K562 (cell line): ENCODE data around the gene WWP2. TPM values are rescaled to one million over a fixed set of nuclear protein-coding genes. Genes with fewer than 3 reads are reported as not detected.

Experiments
- ARID1B ChIP-seq: fragments of 450-650 bp; IDR thresholded peaks from 2 replicates; pipeline ENCODE4 v1.6.1; 2016; ENCODE audit warnings: antibody characterized with exemption, mild to moderate bottlenecking, inconsistent platforms
- ATF3 ChIP-seq, 2 experiments: fragments of 450-650 bp in 1 of 2; sonication (generic) in 1 of 2; formaldehyde crosslinking in 1 of 2; IDR thresholded peaks in 1 of 2; conservative IDR thresholded peaks in 1 of 2; 2 replicates each; pipeline versions ENCODE4 v1.6.1 to v1.8.1; 2016 to 2023; ENCODE audit warnings: mild to moderate bottlenecking in 2 of 2, moderate library complexity in 2 of 2, inconsistent platforms in 1 of 2, missing genetic modification reagents in 1 of 2
- CAMTA2 ChIP-seq: fragments of 250-450 bp; sonication (Bioruptor Pico); conservative IDR thresholded peaks from 2 replicates; pipeline ENCODE4 v1.5.1; 2022
- CBX3 ChIP-seq, 2 experiments: IDR thresholded peaks; 1 replicate in 1 of 2; 2 replicates in 1 of 2; pipeline ENCODE4 v1.6.1; 2012; ENCODE audit warnings: inconsistent platforms in 2 of 2, low read length in 2 of 2, borderline replicate concordance in 1 of 2, control low read depth in 1 of 2
- CCAR2 ChIP-seq: fragments of 200-400 bp; formaldehyde crosslinking; IDR thresholded peaks from 2 replicates; pipeline ENCODE4 v1.6.1; 2017; ENCODE audit warnings: mild to moderate bottlenecking, low read depth, low read length
- ETV1 ChIP-seq: fragments of 450-650 bp; conservative IDR thresholded peaks from 2 replicates; pipeline ENCODE4 v1.6.1; 2016; ENCODE audit warnings: missing genetic modification characterization, control low read depth, low read depth, missing compliant biosample characterization
- HCFC1 ChIP-seq: IDR thresholded peaks from 2 replicates; pipeline ENCODE4 v1.6.1; 2012; ENCODE audit warnings: low read depth, low read length, improper control_type of control experiment
- HMBOX1 ChIP-seq: sonication (generic); IDR thresholded peaks from 2 replicates; pipeline ENCODE4 v1.6.1; 2016
- KAT2B ChIP-seq: IDR thresholded peaks from one replicate; pipeline ENCODE4 v1.6.1; 2012; ENCODE audit warnings: low read depth, mild to moderate bottlenecking, control low read depth, inconsistent platforms, low read length, moderate library complexity
- MAZ ChIP-seq, 2 experiments: fragments of 450-650 bp in 1 of 2; sonication (generic) in 1 of 2; formaldehyde crosslinking; IDR thresholded peaks in 1 of 2; conservative IDR thresholded peaks in 1 of 2; 2 replicates each; pipeline versions ENCODE4 v1.4.0 to v1.5.0; 2020; ENCODE audit warnings: mild to moderate bottlenecking in 1 of 2, missing genetic modification reagents in 1 of 2
- NELFE ChIP-seq: IDR thresholded peaks from 2 replicates; pipeline ENCODE4 v1.6.1; 2011; ENCODE audit warnings: mild to moderate bottlenecking; ENCODE audit not compliant: insufficient read depth, insufficient read length
- POLR2AphosphoS2 ChIP-seq: IDR thresholded peaks from 2 replicates; pipeline ENCODE4 v1.6.1; 2012; ENCODE audit warnings: low read length, improper control_type of control experiment
- PTRF ChIP-seq: fragments of 450-650 bp; IDR thresholded peaks from 2 replicates; pipeline ENCODE4 v1.6.1; 2016; ENCODE audit warnings: mild to moderate bottlenecking, missing genetic modification characterization, missing compliant biosample characterization
- SRSF3 ChIP-seq: fragments of 200-400 bp; formaldehyde crosslinking; IDR thresholded peaks from 2 replicates; pipeline ENCODE4 v1.6.1; 2016; ENCODE audit warnings: mild to moderate bottlenecking, low read length, moderate library complexity; ENCODE audit not compliant: insufficient read depth
- TCF7 ChIP-seq: sonication (generic); IDR thresholded peaks from 2 replicates; pipeline ENCODE4 v1.6.1; 2016; ENCODE audit warnings: antibody characterized with exemption, borderline replicate concordance
- UBTF ChIP-seq, 2 experiments: IDR thresholded peaks; 2 replicates each; pipeline ENCODE4 v1.6.1; 2012; ENCODE audit warnings: improper control_type of control experiment in 2 of 2, low read depth in 2 of 2, low read length in 2 of 2, borderline replicate concordance in 1 of 2
- WHSC1 ChIP-seq: IDR thresholded peaks from one replicate; pipeline ENCODE4 v1.6.1; 2012; ENCODE audit warnings: low read length, control low read depth, inconsistent platforms
- ZFX ChIP-seq: sonication (generic); formaldehyde crosslinking; IDR thresholded peaks from 2 replicates; pipeline ENCODE4 v1.8.0; 2022; ENCODE audit warnings: mild to moderate bottlenecking, missing genetic modification reagents, moderate library complexity
- ZNF280A ChIP-seq: fragments of 450-650 bp; IDR thresholded peaks from 2 replicates; pipeline ENCODE4 v1.6.1; 2018; ENCODE audit warnings: mild to moderate bottlenecking, low read depth; ENCODE audit not compliant: partially characterized antibody
- ZNF316 ChIP-seq: fragments of 450-650 bp; IDR thresholded peaks from 2 replicates; pipeline ENCODE4 v1.6.1; 2016
- ZNF408 ChIP-seq: fragments of 250-450 bp; sonication (Bioruptor Pico); IDR thresholded peaks from 2 replicates; pipeline ENCODE4 v1.4.0; 2020; ENCODE audit warnings: low read depth, mild to moderate bottlenecking, moderate library complexity
- ZNF764 ChIP-seq: fragments of 250-450 bp; sonication (Bioruptor Pico); IDR thresholded peaks from 2 replicates; pipeline ENCODE4 v1.4.0; 2020; ENCODE audit warnings: low read depth, mild to moderate bottlenecking, moderate library complexity
- polyA plus RNA-seq, 8 experiments: library from polyadenylated mRNA; depleted of rRNA in 4 of 8; stranded (reverse) in 5 of 8; unstranded in 3 of 8; fragments of >200 nt; fragmentation: Nextera tagmentation in 2 of 8; fragmentation: Illumina TruSeq in 1 of 8; extraction: Ambion mirVana in 2 of 8; extraction: Trizol in 1 of 8; gene quantifications; 2 replicates each; pipeline versions ENCODE4 v1.2.1 to v1.2.3, GENCODE V29; 2011 to 2014; ENCODE audit warnings: inconsistent platforms in 1 of 8, missing spikeins in 1 of 8
- total RNA-seq, 7 experiments: library from RNA; depleted of rRNA in 6 of 7; stranded (reverse); fragments of >200 nt in 6 of 7; fragmentation: Illumina TruSeq in 2 of 7; extraction: Trizol in 2 of 7; gene quantifications; 2 replicates each; pipeline versions ENCODE4 v1.2.1 to v1.2.3, GENCODE V29; 2011 to 2021; ENCODE audit warnings: low replicate concordance in 1 of 7

WWP2 gene
- total and polyA plus RNA-seq, 9 of the 15 experiments (the other 6 are each of a cell fraction or from before 2014, with no cell fraction given), result 1.9 to 34.4 (median 14.6) TPM

DNA sequence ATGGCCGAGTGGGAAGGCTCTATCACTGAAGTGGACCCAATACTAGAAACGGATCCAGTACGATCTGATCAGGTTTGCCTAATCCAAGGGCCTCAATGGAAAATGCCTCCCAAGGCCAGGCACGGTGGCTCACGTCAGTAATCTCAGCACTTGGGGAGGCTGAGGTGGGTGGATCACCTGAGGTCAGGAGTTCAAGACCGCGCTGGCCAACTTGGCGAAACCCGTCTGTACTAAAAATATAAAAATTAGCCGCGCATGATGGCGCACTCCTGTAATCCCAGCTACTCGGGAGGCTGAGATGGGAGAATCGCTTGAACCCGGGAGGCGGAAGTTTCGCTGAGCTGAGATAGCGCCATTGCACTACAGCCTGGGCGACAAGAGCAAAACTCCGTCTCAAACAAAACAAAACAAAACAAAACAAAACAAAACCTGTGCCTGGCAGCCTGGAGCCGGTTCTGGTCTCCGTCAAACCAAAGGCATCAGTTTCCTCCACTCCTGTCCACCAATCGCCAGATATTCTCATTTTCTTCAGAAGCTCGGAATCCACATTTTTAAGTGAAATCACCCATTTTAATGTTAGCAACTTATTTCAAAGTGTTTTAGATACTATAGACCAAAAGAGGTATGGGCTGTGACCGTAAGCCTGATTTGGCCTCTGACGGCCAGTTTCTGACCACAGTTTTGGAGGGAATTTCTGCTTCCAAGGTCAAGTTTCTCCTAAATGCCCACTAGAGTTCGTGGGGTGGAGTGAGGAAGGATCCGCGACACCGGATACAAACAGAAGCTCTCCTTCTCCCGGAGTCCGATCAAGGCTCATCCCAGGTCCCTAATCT lies 36.4 kb upstream of the WWP2 start (continued):
- TF ChIP-seq ATF3 (IDR thresholded peaks at IDR 0.05) (no peak), ATF3 (CRISPR knock-in tag; conservative IDR thresholded peaks at IDR 0.05) (no peak), CAMTA2 (CRISPR knock-in tag) (no peak), ZNF408 (CRISPR knock-in tag) (no peak), ZFX (CRISPR knock-in tag) (no peak), HMBOX1 (0 out of 2 replicates have a peak, but pooled peaks have one; percentile 12), ZNF316 (no peak), WHSC1 (no peak), KAT2B (no peak), POLR2AphosphoS2 (no peak), SRSF3 (no peak), ZNF280A (no peak), UBTF (IDR thresholded peaks at IDR 0.05; ENCODE audit: borderline replicate concordance in 1 of 2, low read depth in 2 of 2, low read length in 2 of 2) (no peak), ARID1B (peak; percentile 42; the same call in 1 of the 2 replicates), ETV1 (tag) (peak; percentile 50), PTRF (tag) (no peak), MAZ (CRISPR knock-in tag; conservative IDR thresholded peaks at IDR 0.05 in 1 of 2, IDR thresholded peaks at IDR 0.05 in 1 of 2) (0 out of 4 replicates have a peak, but pooled peaks of 1 of the 2 experiments have one; percentile 7), CCAR2 (no peak), NELFE (no peak), TCF7 (no peak), CBX3 (IDR thresholded peaks at IDR 0.05; ENCODE audit: borderline replicate concordance in 1 of 2, low read length in 2 of 2) (no peak), ZNF764 (CRISPR knock-in tag) (no peak), HCFC1 (no peak)
